DND-41 (cell line): ENCODE results near the gene IQCC.

ENCODE experiments used
- EZH2 ChIP-seq: IDR thresholded peaks from 3 replicates; pipeline ENCODE4 v1.6.1; 2012; ENCODE audit warnings: borderline replicate concordance, low read depth, mild to moderate bottlenecking, moderate library complexity, low read length, inconsistent platforms; ENCODE audit not compliant: severe bottlenecking
- TF ChIP-seq, protein P1 (sequence below): IDR thresholded peaks from 2 replicates; pipeline ENCODE4 v1.5.1; 2012; ENCODE audit warnings: borderline replicate concordance, low read length, moderate library complexity, mild to moderate bottlenecking; ENCODE audit not compliant: poor library complexity, severe bottlenecking; ENCODE audit errors: extremely low read depth

DNA sequence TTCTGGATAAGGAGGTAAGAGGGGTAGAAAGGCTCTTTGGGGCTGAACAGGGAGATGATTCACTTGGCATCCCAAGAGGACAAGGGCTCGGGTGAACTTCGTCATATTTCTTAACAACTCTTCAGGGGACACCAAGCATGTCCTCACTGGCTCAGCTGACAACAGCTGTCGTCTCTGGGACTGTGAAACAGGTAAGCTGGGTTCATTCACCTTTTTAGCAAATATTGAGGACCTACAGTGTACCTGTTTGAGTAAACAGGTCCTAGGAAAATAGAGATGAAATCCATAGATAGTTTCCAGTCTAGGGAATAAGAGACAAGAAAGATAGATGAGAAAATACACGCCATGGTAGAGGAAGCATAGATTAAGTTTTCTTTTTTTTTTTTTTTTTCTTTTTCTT lies 18.8 kb downstream of the IQCC start:
- no peak for TF ChIP-seq EZH2
- TF ChIP-seq, protein P1, sequence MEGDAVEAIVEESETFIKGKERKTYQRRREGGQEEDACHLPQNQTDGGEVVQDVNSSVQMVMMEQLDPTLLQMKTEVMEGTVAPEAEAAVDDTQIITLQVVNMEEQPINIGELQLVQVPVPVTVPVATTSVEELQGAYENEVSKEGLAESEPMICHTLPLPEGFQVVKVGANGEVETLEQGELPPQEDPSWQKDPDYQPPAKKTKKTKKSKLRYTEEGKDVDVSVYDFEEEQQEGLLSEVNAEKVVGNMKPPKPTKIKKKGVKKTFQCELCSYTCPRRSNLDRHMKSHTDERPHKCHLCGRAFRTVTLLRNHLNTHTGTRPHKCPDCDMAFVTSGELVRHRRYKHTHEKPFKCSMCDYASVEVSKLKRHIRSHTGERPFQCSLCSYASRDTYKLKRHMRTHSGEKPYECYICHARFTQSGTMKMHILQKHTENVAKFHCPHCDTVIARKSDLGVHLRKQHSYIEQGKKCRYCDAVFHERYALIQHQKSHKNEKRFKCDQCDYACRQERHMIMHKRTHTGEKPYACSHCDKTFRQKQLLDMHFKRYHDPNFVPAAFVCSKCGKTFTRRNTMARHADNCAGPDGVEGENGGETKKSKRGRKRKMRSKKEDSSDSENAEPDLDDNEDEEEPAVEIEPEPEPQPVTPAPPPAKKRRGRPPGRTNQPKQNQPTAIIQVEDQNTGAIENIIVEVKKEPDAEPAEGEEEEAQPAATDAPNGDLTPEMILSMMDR = no peak
